Choroid plexus epithelial cell (primary cell): ENCODE results near the gene PLEKHG4B.
"Not testable (repeated sequence)": the region's sequence is repeated elsewhere in the genome, so short reads cannot be mapped to it uniquely, and the experiment has no call there.

Experiments
- DNase-seq: peaks from one replicate; pipeline ENCODE4 v3.0.0-alpha.2; 2010; ENCODE audit warnings: low read depth
- H3K4me3 ChIP-seq: 2 replicates; pipeline ENCODE4 v1.5.1; 2011; ENCODE audit warnings: low read depth, mild to moderate bottlenecking, control low read depth, low read length, moderate library complexity
- CTCF ChIP-seq: conservative IDR thresholded peaks from 2 replicates; pipeline ENCODE4 v1.5.1; 2011; ENCODE audit warnings: low read depth, mild to moderate bottlenecking, control low read depth, inconsistent platforms, low read length, moderate library complexity

PLEKHG4B gene

GRCh38 chr5:93221-93980 lies 1.4 kb downstream of the PLEKHG4B start:
- DNase-seq, result no peak
- no peak overlapping the region for H3K4me3 ChIP-seq
- no peak for TF ChIP-seq CTCF

DNA sequence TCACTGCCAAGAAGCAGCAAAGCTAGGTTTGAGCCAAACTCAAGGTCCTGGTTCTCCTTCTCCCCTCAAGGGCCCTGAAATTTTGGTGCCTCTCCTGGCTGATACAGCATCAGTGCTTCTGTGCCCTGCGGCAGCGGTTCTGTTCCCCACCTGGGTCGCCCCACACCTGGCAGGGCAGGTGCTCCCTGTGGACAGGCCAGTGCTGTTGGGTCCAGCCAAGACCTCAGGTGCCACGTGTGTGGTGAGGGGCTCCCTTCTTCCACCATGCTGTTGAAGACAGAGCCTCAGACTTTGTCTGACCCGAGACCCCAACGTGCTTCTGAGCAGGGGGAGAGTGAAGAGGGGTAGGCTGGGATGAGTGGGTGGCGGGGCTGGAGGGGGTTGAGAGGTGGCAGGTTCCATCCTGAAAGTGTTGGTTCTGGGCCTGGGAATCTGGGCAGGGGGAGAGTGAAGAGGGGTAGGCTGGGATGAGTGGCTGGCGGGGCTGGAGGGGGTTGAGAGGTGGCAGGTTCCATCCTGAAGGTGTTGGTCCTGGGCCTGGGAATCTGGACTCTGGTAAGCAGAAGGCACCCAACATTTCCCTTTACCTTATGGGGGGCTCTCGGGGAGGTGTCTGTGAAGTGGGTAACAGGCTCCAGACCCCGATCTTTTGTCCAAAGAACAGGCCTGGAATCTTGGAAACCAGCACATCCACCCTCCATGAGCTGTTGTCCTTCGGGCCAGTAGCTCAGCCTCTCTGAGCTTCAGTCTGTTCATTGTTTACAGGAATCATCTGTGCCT lies 2.3 kb downstream of the PLEKHG4B start:
- TF ChIP-seq CTCF, result no peak
- DNase-seq, result no peak

DNA sequence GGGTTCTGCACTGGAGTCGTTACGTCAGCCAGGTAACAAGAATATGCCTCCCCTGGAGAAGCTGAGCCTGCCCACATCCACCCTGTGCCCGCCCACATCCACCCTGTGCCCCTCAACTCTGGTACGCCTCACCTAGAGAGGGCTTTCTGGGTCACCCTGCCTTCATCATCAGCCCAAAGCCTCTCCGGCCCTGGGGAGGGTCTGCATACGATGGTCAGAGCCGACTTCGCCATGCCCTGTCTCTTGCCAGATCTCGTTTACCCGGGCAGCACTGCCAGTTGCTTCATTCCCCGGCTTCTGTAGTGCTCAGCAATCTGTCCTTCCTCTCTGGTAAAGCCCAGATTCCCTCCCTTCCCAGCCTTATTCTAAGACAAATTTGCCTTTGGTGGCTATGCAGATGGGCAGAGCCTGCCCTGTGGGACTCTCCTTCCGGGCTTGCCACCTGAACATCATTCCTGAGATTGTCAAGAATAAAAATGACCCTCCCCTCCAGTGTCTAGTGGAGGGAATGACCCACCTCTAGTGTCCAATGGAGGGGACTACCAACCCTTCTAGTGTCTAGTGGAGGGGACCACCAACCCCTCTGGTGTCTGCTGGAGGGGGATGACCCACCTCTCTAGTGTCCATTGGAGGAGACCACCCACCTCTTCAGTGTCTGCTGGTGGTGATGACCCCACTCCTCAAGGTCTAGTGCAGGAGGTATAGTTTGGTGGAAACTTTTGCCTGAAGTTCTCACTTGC lies 3.4 kb downstream of the PLEKHG4B start:
- H3K4me3 ChIP-seq, result no peak overlapping the region
- DNase-seq, result no peak
- TF ChIP-seq CTCF, result no peak

More for the DNA sequence above, 2.3 kb downstream of the PLEKHG4B start:
- H3K4me3 ChIP-seq, result no peak overlapping the region

GRCh38 chr5:96976-97660 lies 5.2 kb downstream of the PLEKHG4B start:
- H3K4me3 ChIP-seq, result no peak overlapping the region
- no peak for DNase-seq
- TF ChIP-seq CTCF, result no peak

GRCh38 chr5:99815-100214 lies 7.8 kb downstream of the PLEKHG4B start:
- no peak for TF ChIP-seq CTCF
- DNase-seq, result no peak
- H3K4me3 ChIP-seq, result no peak overlapping the region

GRCh38 chr5:102411-103043 lies 10.6 kb downstream of the PLEKHG4B start:
- DNase-seq, result peak; percentile 14
- no peak for TF ChIP-seq CTCF
- no peak overlapping the region for H3K4me3 ChIP-seq

- DNase-seq, H3K4me3 ChIP-seq: not testable (repeated sequence)
These were observed 12.1 kb downstream of the PLEKHG4B start for GRCh38 chr5:104106-104505.
